Endothelial cell of umbilical vein (primary cell): Measurements from ENCODE around the gene PRSS56. TPM values are rescaled to one million over a fixed set of nuclear protein-coding genes. Genes with fewer than 3 reads are reported as not detected.

Experiments used
- BruUV-seq: library from RNA; stranded (reverse); fragments of 400-500 nt; replicated peaks from 2 replicates; lab custom pipeline; 2021; lab: Mats Ljungman, UMichigan
- CTCF ChIA-PET: fragments of 300-600, 350-600 bp; sonication (Branson Sonifier 250); formaldehyde crosslinking; loops from one replicate; lab custom pipeline; 2021; ENCODE audit warnings: antibody characterized with exemption, inconsistent platforms; lab: Charles Lee
- POLR2A ChIA-PET: fragments of 300-600, 350-600 bp; sonication (Branson Sonifier 250); formaldehyde crosslinking; loops from one replicate; lab custom pipeline; 2021; ENCODE audit warnings: antibody characterized with exemption, inconsistent platforms; lab: Charles Lee
- DNase-seq: peaks from one replicate; pipeline ENCODE4 v3.0.0-alpha.2; 2011; ENCODE audit warnings: low read depth, low spot score
- FAIRE-seq: peaks from 2 replicates; lab custom pipeline; 2011; peaks lifted over from hg19 to GRCh38; lab: Jason Lieb, UNC
- H2AFZ ChIP-seq: 2 replicates; pipeline ENCODE4 v1.6.0; 2012; ENCODE audit warnings: low read depth, low read length, control low read depth, inconsistent platforms
- H3K27ac ChIP-seq: 2 replicates; pipeline ENCODE4 v1.5.1; 2011; ENCODE audit warnings: low read depth, mild to moderate bottlenecking, control low read depth, low read length, moderate library complexity; ENCODE audit not compliant: insufficient read depth
- H3K27me3 ChIP-seq, 2 experiments: 2 replicates each; pipeline versions ENCODE4 v1.6.0 to v1.6.1; 2011; ENCODE audit warnings: low read length in 2 of 2, mixed read lengths in 1 of 2; ENCODE audit not compliant: control insufficient read depth in 2 of 2, insufficient read depth in 2 of 2
- H3K36me3 ChIP-seq, 2 experiments: 2 replicates in 1 of 2; 3 replicates in 1 of 2; pipeline ENCODE4 v1.5.1; 2011; ENCODE audit warnings: low read length in 2 of 2, mild to moderate bottlenecking in 1 of 2, moderate library complexity in 1 of 2; ENCODE audit not compliant: control insufficient read depth in 2 of 2, insufficient read depth in 2 of 2; ENCODE audit errors: extremely low read depth in 1 of 2
- H3K4me1 ChIP-seq: 3 replicates; pipeline ENCODE4 v1.5.1; 2011; ENCODE audit warnings: mild to moderate bottlenecking, low read length; ENCODE audit not compliant: control insufficient read depth, insufficient read depth; ENCODE audit errors: extremely low read depth
- H3K4me2 ChIP-seq: 2 replicates; pipeline ENCODE4 v1.6.1; 2011; ENCODE audit warnings: low read length, control low read depth, mixed read lengths; ENCODE audit not compliant: insufficient read depth
- H3K4me3 ChIP-seq, 3 experiments: fragments of 200-600 bp in 1 of 3; sonication (generic), shearing (Covaris generic) in 1 of 3; replicated peaks in 1 of 3; 2 replicates each; pipeline ENCODE4 v1.5.1; 2011 to 2016; ENCODE audit warnings: control low read depth in 3 of 3, low read length in 3 of 3, mild to moderate bottlenecking in 2 of 3, inconsistent platforms in 1 of 3, low read depth in 1 of 3, moderate library complexity in 1 of 3; ENCODE audit not compliant: insufficient read depth in 1 of 3
- H3K79me2 ChIP-seq: 2 replicates; pipeline ENCODE4 v1.6.0; 2012; ENCODE audit warnings: low read length, inconsistent platforms; ENCODE audit not compliant: control insufficient read depth, insufficient read depth
- H3K9ac ChIP-seq: replicated peaks from 2 replicates; pipeline ENCODE3; 2011; ENCODE audit warnings: low read length, control low read depth; ENCODE audit not compliant: insufficient read depth; ENCODE audit errors: extremely low read depth
- H3K9me1 ChIP-seq: replicated peaks from 3 replicates; pipeline ENCODE4 v1.6.0; 2011; ENCODE audit warnings: mild to moderate bottlenecking, low read length; ENCODE audit not compliant: control insufficient read depth, insufficient read depth; ENCODE audit errors: extremely low read depth
- H3K9me3 ChIP-seq: replicated peaks from 2 replicates; pipeline ENCODE4 v1.5.1; 2012; ENCODE audit warnings: low read length, inconsistent platforms; ENCODE audit not compliant: control insufficient read depth, insufficient read depth
- H4K20me1 ChIP-seq: replicated peaks from 2 replicates; pipeline ENCODE3; 2011; ENCODE audit warnings: mild to moderate bottlenecking, low read length; ENCODE audit not compliant: control insufficient read depth, insufficient read depth; ENCODE audit errors: extremely low read depth
- EZH2 ChIP-seq: IDR thresholded peaks from 2 replicates; pipeline ENCODE4 v1.6.1; 2012; ENCODE audit warnings: borderline replicate concordance, low read depth, mild to moderate bottlenecking, moderate library complexity, low read length, inconsistent platforms; ENCODE audit not compliant: severe bottlenecking
- FOS ChIP-seq: IDR thresholded peaks from 2 replicates; pipeline ENCODE4 v1.6.1; 2011; ENCODE audit warnings: mild to moderate bottlenecking, low read length, moderate library complexity, borderline replicate concordance; ENCODE audit not compliant: insufficient read depth
- GATA2 ChIP-seq: IDR thresholded peaks from 2 replicates; pipeline ENCODE4 v1.7.0; 2011; ENCODE audit warnings: low read depth, mild to moderate bottlenecking, moderate library complexity, mixed read lengths, low read length; ENCODE audit not compliant: insufficient read length, insufficient read depth
- MYC ChIP-seq: IDR thresholded peaks from one replicate; pipeline ENCODE4 v1.6.1; 2011; ENCODE audit warnings: mild to moderate bottlenecking, low read depth, low read length
- POLR2A ChIP-seq: IDR thresholded peaks from 2 replicates; pipeline ENCODE4 v1.6.1; 2012; ENCODE audit warnings: low read depth, mild to moderate bottlenecking, control low read depth, low read length
- POLR2AphosphoS5 ChIP-seq: IDR thresholded peaks from 2 replicates; pipeline ENCODE4 v1.6.1; 2012; ENCODE audit warnings: low read depth, mild to moderate bottlenecking, control low read depth, low read length, moderate library complexity; ENCODE audit not compliant: insufficient read depth
- dilution Hi-C: fragments of 300-500 bp; cut with MboI; formaldehyde crosslinking; loops from one replicate; pipeline ENCODE4 v1.15.0; 2019; ENCODE audit warnings: low sequenced_read_pairs; ENCODE audit not compliant: extremely low pct_ligation_motif_present
- intact Hi-C: fragments of 100-400 bp; cut with micrococcal nuclease; formaldehyde crosslinking; loops from one replicate; pipeline ENCODE4 v1.10.0; 2022
- polyA plus RNA-seq, 4 experiments: library from polyadenylated mRNA; depleted of rRNA in 3 of 4; stranded (reverse) in 3 of 4; unstranded in 1 of 4; fragments of >200 nt; gene quantifications; 2 replicates each; pipeline versions ENCODE4 v1.2.1 to v1.2.3, GENCODE V29; 2011 to 2012; ENCODE audit warnings: missing spikeins in 1 of 4
- total RNA-seq: library from RNA; stranded (reverse); gene quantifications from 2 replicates; pipeline ENCODE4 v1.2.3, GENCODE V29; 2021
- TF ChIP-seq, protein P1 (sequence below): IDR thresholded peaks from 2 replicates; pipeline ENCODE4 v1.6.1; 2011; ENCODE audit not compliant: insufficient read depth, insufficient read length
- TF ChIP-seq, protein P2 (sequence below), 2 donors: IDR thresholded peaks; 1 replicate in 1 of 2; 2 replicates in 1 of 2; pipeline ENCODE4 v1.5.1; 2011; ENCODE audit warnings: low read length in 2 of 2, mild to moderate bottlenecking in 2 of 2, moderate library complexity in 2 of 2, control low read depth in 1 of 2, inconsistent platforms in 1 of 2, low read depth in 1 of 2; ENCODE audit not compliant: insufficient read depth in 1 of 2; ENCODE audit errors: extremely low read depth in 1 of 2

Gene PRSS56
- total and polyA plus RNA-seq, 2 donors (not counting 3 experiments of a cell fraction or from before 2014, with no cell fraction given), result not detected

DNA sequence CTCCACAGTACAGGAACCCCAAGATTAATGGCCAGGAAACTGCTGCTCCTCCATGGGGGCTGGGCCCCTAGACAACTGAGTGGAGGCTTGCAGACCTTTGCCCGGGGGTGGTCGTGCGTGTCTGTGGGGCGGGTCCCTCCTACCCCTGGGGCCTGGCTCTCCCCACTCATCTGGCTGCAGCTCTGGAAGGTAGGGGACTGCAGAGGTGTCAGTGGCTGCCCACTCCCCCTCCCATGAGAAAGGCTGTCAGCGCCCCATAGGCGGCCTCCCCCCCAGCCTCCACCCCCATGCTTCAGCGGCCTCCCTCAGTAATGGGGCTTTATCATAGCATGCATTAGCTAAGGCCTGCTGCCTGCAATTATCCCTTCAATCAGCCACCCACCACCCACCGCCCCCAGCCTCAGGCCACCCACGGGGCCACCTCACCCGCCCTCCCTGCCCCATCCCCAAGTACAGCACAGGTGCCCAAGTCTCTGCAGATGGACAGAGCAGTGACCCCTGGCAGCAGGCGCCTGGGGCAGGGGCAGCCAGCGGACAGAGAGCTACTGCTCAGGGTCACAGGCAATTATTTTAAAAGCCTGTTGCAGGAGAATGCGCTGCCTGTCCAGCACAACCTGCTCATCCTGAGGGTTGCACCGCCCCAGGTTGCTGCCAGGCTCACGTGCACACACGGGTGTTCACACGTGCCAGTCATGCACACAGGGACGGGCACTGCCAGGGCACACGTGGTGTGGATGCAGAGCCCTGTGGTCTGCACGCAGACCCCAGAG, 23.5 kb upstream of the PRSS56 start:
- CTCF ChIA-PET, result no interaction called here
- TF ChIP-seq, protein P1, sequence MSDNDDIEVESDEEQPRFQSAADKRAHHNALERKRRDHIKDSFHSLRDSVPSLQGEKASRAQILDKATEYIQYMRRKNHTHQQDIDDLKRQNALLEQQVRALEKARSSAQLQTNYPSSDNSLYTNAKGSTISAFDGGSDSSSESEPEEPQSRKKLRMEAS, result no peak
- TF ChIP-seq MYC, result no peak
- no peak for TF ChIP-seq EZH2
- TF ChIP-seq GATA2, result no peak
- TF ChIP-seq FOS, result no peak
- no peak for TF ChIP-seq POLR2A
- H3K36me3 ChIP-seq, result no peaks in the 10 kb centered on the region
- no peaks in the 10 kb centered on the region for H4K20me1 ChIP-seq
- H3K4me2 ChIP-seq, result no peak overlapping the region
- intact Hi-C loops, result no loop called here
- BruUV-seq, result no TSS peak
- H3K27me3 ChIP-seq, result peaks cover 0 to 3% of the 10 kb centered on the region in 2 experiments
- no peak overlapping the region for H3K27ac ChIP-seq
- H3K9me1 ChIP-seq, result no peaks in the 10 kb centered on the region
- dilution Hi-C loops, result no loop called here
- no peaks in the 10 kb centered on the region for H3K9me3 ChIP-seq
- no peak overlapping the region for H3K4me3 ChIP-seq
- H3K4me1 ChIP-seq, result no peaks in the 10 kb centered on the region
- H2AFZ ChIP-seq, result no peak overlapping the region
- DNase-seq, result no peak
- no peaks in the 10 kb centered on the region for H3K79me2 ChIP-seq
- H3K9ac ChIP-seq, result no peak overlapping the region
- no peak for FAIRE-seq
- POLR2A ChIA-PET, result no interaction called here

DNA sequence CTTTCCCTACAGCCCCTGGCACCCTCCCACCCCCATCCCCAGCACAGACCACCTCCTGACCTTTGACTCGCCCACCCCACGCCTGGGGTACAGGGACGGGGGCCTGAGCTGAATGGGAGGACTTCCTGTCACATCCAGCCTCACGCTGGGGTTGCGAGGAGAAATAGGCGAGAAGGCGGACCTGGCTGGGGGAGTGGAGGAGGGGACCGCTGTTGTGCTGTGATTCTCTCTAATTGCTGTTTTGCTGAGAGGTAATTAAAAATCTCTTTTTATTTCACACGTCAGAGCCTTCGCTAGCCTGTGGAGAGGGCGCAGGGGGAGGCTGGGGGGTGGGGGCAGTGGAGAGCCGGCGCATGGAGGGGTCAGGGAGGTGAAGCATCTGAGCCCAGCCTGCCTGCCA, 22.8 kb upstream of the PRSS56 start:
- intact Hi-C loops, result no loop called here
- Histone ChIP-seq H3K9me3 (no peaks in the 10 kb centered on the region), H3K79me2 (no peaks in the 10 kb centered on the region), H3K4me1 (no peaks in the 10 kb centered on the region), H3K4me2 (no peak overlapping the region), H3K36me3 (no peaks in the 10 kb centered on the region), H4K20me1 (no peaks in the 10 kb centered on the region), H3K9ac (no peak overlapping the region), H3K27ac (no peak overlapping the region), H3K4me3 (no peak overlapping the region), H3K9me1 (no peaks in the 10 kb centered on the region), H3K27me3 (peaks cover 3 to 4% of the 10 kb centered on the region in 2 experiments), H2AFZ (no peak overlapping the region)
- TF ChIP-seq POLR2AphosphoS5, result no peak
- no peak for TF ChIP-seq MYC
- TF ChIP-seq, protein P2, sequence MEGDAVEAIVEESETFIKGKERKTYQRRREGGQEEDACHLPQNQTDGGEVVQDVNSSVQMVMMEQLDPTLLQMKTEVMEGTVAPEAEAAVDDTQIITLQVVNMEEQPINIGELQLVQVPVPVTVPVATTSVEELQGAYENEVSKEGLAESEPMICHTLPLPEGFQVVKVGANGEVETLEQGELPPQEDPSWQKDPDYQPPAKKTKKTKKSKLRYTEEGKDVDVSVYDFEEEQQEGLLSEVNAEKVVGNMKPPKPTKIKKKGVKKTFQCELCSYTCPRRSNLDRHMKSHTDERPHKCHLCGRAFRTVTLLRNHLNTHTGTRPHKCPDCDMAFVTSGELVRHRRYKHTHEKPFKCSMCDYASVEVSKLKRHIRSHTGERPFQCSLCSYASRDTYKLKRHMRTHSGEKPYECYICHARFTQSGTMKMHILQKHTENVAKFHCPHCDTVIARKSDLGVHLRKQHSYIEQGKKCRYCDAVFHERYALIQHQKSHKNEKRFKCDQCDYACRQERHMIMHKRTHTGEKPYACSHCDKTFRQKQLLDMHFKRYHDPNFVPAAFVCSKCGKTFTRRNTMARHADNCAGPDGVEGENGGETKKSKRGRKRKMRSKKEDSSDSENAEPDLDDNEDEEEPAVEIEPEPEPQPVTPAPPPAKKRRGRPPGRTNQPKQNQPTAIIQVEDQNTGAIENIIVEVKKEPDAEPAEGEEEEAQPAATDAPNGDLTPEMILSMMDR (IDR thresholded peaks at IDR 0.05; ENCODE audit: extremely low read depth in 1 of 2, insufficient read depth in 1 of 2, low read depth in 1 of 2, low read length in 2 of 2), result no peak
- TF ChIP-seq, protein P1, result no peak
- no peak for TF ChIP-seq FOS
- dilution Hi-C loops, result no loop called here
- POLR2A ChIA-PET, result no interaction called here
- no TSS peak for BruUV-seq
- CTCF ChIA-PET, result no interaction called here
- DNase-seq (no peak), FAIRE-seq (no peak)
